Fibroblast of skin of scalp (primary cell): ENCODE measurements around the gene GSN.
A peak's percentile ranks its signal among the peaks of the same experiment; 100 is the strongest.

Experiments
- DNase-seq: peaks from one replicate; pipeline ENCODE4 v3.0.0-alpha.2; 2013

Gene GSN

DNA sequence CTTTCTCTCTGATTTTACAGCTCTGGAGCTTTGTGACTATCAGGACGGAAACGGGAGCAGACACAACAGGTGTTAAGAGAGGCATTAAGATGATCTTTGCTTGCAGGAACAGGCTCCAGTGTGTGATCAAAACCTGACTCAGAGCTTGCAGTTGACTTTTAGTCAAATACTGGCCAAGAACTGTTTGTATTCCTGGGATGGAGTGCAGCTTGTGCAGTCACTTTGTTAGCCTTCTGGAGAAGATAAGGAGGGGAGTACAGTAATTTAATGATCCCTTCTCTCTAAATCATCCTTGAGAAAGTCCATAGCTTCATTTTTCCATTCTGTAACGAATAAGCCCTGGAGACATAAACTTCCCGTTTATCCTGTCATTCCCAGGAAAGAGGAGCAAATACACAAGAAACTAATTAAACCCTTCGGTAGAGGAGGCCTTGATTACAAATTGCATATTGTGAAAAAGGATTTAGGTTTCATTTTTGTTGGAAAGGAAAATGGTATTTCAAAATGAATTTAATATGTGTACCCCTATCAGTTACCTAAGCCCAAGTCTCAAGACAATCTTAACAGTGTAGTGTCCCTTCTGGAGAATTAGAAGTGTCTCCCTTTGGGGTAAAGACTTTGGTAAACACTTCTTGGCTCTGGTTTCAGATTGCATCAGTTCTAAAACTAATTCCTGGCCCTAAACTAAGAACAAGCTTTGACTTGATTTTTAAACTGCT lies 105.2 kb downstream of the GSN start:
- DNase-seq: no peak

GRCh38 chr9:121376214-121376830 lies 108.4 kb downstream of the GSN start:
- no peak for DNase-seq

GRCh38 chr9:121380846-121381245 lies 112.9 kb downstream of the GSN start:
- peak; percentile 66 for DNase-seq
